Neural cell (in vitro differentiated cells): ENCODE measurements around the gene LCAT. TPM values are rescaled to one million over a fixed set of nuclear protein-coding genes. Genes with fewer than 3 reads are reported as not detected.

Experiments
- H2AFZ ChIP-seq: fragments of 200-600, 300-800 bp; sonication (generic), shearing (Covaris generic); 2 replicates; pipeline ENCODE4 v1.6.0; 2014; ENCODE audit warnings: low read depth, mild to moderate bottlenecking, antibody characterized with exemption, low read length, moderate library complexity
- H3F3A ChIP-seq: fragments of 200-600 bp; shearing (Covaris generic); 2 replicates; pipeline ENCODE4 v1.6.1; 2016; ENCODE audit warnings: mild to moderate bottlenecking, moderate library complexity, mixed read lengths, antibody characterized with exemption, low read length; ENCODE audit not compliant: insufficient read depth, poor library complexity, severe bottlenecking
- H3K27ac ChIP-seq: fragments of 200-600, 300-800 bp; sonication (generic), shearing (Covaris generic); 2 replicates; pipeline ENCODE4 v1.5.1; 2014; ENCODE audit warnings: mild to moderate bottlenecking, low read length, moderate library complexity
- H3K27me3 ChIP-seq: fragments of 300-800, 200-600 bp; sonication (generic), shearing (Covaris generic); 2 replicates; pipeline ENCODE4 v1.6.0; 2014; ENCODE audit warnings: mild to moderate bottlenecking, low read depth, low read length, moderate library complexity; ENCODE audit not compliant: insufficient read depth
- H3K36me3 ChIP-seq: fragments of 300-800, 200-600 bp; sonication (generic), shearing (Covaris generic); 2 replicates; pipeline ENCODE4 v1.5.1; 2014; ENCODE audit warnings: mild to moderate bottlenecking, antibody characterized with exemption, low read length, moderate library complexity; ENCODE audit not compliant: insufficient read depth
- H3K4me2 ChIP-seq: fragments of 300-800, 200-600 bp; sonication (generic), shearing (Covaris generic); 2 replicates; pipeline ENCODE4 v1.6.0; 2014; ENCODE audit warnings: mild to moderate bottlenecking, low read length
- H3K4me3 ChIP-seq: fragments of 300-800, 200-600 bp; sonication (generic), shearing (Covaris generic); 2 replicates; pipeline ENCODE4 v1.5.1; 2014; ENCODE audit warnings: mild to moderate bottlenecking, low read length, moderate library complexity
- H3K79me2 ChIP-seq: fragments of 200-600 bp; shearing (Covaris generic); replicated peaks from 2 replicates; pipeline ENCODE4 v1.6.0; 2014; ENCODE audit warnings: mild to moderate bottlenecking, low read length, moderate library complexity; ENCODE audit not compliant: insufficient read depth
- H3K9ac ChIP-seq: fragments of 300-800, 200-600 bp; sonication (generic), shearing (Covaris generic); 2 replicates; pipeline ENCODE4 v1.6.1; 2016; ENCODE audit warnings: mild to moderate bottlenecking, low read length, mixed read lengths
- H3K9me2 ChIP-seq: fragments of 200-600 bp; shearing (Covaris generic); 2 replicates; pipeline ENCODE4 v1.6.1; 2016; ENCODE audit warnings: mild to moderate bottlenecking, low read length, mixed read lengths; ENCODE audit not compliant: insufficient read depth
- H3K9me3 ChIP-seq: fragments of 200-600, 300-800 bp; sonication (generic), shearing (Covaris generic); 2 replicates; pipeline ENCODE4 v1.6.1; 2016; ENCODE audit warnings: mild to moderate bottlenecking, mixed run types, low read length, moderate library complexity, mixed read lengths
- H4K20me1 ChIP-seq: fragments of 200-600 bp; shearing (Covaris generic); 2 replicates; pipeline ENCODE4 v1.6.1; 2016; ENCODE audit warnings: mild to moderate bottlenecking, mixed run types; ENCODE audit not compliant: insufficient read depth
- EP300 ChIP-seq: fragments of 450-650 bp; conservative IDR thresholded peaks from 2 replicates; pipeline ENCODE4 v1.6.1; 2014; ENCODE audit warnings: antibody characterized with exemption, mild to moderate bottlenecking, moderate library complexity; ENCODE audit not compliant: poor library complexity, severe bottlenecking
- EZH2 ChIP-seq: fragments of 200-600, 300-800 bp; shearing (Covaris generic), sonication (generic); IDR thresholded peaks from 2 replicates; pipeline ENCODE4 v1.6.1; 2014; ENCODE audit warnings: antibody characterized with exemption, low read length, borderline replicate concordance, mild to moderate bottlenecking; ENCODE audit not compliant: insufficient read depth, poor library complexity, severe bottlenecking
- MXI1 ChIP-seq: fragments of 450-650 bp; conservative IDR thresholded peaks from 2 replicates; pipeline ENCODE4 v1.6.1; 2014; ENCODE audit warnings: antibody characterized with exemption, mild to moderate bottlenecking; ENCODE audit not compliant: poor library complexity, severe bottlenecking
- POLR2AphosphoS5 ChIP-seq: IDR thresholded peaks from 2 replicates; pipeline ENCODE4 v1.6.1; 2012
- RAD21 ChIP-seq: fragments of 450-650 bp; conservative IDR thresholded peaks from 2 replicates; pipeline ENCODE4 v1.6.1; 2014; ENCODE audit warnings: antibody characterized with exemption, mild to moderate bottlenecking, moderate library complexity
- SMC3 ChIP-seq: fragments of 450-650 bp; conservative IDR thresholded peaks from 2 replicates; pipeline ENCODE4 v1.6.1; 2014; ENCODE audit warnings: antibody characterized with exemption, mild to moderate bottlenecking, moderate library complexity; ENCODE audit not compliant: poor library complexity
- TAF1 ChIP-seq: IDR thresholded peaks from 2 replicates; pipeline ENCODE4 v1.6.1; 2012; ENCODE audit warnings: low read depth
- polyA plus RNA-seq: library from polyadenylated mRNA; depleted of rRNA; stranded (reverse); fragments of >200 nt; gene quantifications from 2 replicates; pipeline ENCODE4 v1.2.3, GENCODE V29; 2014
- TF ChIP-seq, protein P1 (sequence below): fragments of 450-650 bp; IDR thresholded peaks from 2 replicates; pipeline ENCODE4 v1.5.1; 2014; ENCODE audit warnings: antibody characterized with exemption, mild to moderate bottlenecking, moderate library complexity; ENCODE audit not compliant: poor library complexity, severe bottlenecking
- TF ChIP-seq, protein P2 (sequence below): IDR thresholded peaks from 2 replicates; pipeline ENCODE4 v1.6.1; 2012; ENCODE audit warnings: borderline replicate concordance

LCAT gene
- polyA plus RNA-seq, 1 donor from 2014 or later = 0.32 TPM

DNA sequence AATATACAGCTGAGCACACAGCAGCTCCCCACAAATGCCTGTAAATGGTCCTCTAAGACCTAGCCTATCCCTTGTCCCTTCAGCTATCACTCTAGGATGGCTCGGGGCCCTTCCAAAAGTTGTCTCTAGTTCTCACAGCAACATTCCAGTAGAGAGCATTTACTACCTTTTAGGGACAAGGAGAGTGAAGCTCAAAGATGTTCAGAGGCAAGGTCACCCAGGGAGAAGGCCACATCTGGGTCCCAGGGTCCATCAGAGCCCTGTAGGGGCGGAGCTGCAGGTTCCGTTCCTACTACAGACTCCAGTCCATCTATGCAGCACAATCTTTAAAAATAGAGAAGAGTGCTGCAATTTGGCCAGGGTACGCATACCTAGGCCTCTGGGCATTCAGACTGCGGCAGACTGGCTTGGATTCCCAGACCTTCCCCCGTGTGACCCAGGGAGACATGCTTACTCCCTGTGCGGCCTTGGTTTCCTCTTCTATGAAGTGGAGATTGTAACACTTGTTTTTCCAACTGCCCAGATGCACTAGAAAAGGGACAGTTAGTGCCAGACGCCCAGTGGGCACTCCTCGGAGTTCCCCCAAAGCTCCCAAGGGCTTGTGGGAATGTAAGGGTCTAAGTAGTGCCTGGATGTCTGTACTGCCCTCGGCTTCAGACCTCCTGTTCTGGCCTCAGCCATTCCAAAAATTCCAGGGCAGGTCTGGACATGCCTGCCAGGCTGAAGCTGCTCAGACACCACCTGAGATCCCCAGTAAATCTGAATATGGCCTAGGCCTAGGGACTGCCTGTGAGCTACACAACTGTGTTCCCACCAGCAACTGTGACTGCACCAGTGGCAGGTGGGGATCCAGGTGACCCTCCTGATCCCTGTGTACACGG is 22.0 kb upstream of the LCAT start:
- Histone ChIP-seq H3K27me3 (peaks cover 29% of the 10 kb centered on the region), H3F3A (no peaks in the 10 kb centered on the region), H3K9me3 (no peaks in the 10 kb centered on the region), H3K9ac (no peak overlapping the region), H3K36me3 (no peaks in the 10 kb centered on the region), H2AFZ (no peak overlapping the region), H3K4me3 (no peak overlapping the region), H4K20me1 (no peaks in the 10 kb centered on the region), H3K4me2 (no peak overlapping the region), H3K27ac (no peak overlapping the region), H3K9me2 (no peaks in the 10 kb centered on the region), H3K79me2 (no peaks in the 10 kb centered on the region)
- TF ChIP-seq, protein P1, sequence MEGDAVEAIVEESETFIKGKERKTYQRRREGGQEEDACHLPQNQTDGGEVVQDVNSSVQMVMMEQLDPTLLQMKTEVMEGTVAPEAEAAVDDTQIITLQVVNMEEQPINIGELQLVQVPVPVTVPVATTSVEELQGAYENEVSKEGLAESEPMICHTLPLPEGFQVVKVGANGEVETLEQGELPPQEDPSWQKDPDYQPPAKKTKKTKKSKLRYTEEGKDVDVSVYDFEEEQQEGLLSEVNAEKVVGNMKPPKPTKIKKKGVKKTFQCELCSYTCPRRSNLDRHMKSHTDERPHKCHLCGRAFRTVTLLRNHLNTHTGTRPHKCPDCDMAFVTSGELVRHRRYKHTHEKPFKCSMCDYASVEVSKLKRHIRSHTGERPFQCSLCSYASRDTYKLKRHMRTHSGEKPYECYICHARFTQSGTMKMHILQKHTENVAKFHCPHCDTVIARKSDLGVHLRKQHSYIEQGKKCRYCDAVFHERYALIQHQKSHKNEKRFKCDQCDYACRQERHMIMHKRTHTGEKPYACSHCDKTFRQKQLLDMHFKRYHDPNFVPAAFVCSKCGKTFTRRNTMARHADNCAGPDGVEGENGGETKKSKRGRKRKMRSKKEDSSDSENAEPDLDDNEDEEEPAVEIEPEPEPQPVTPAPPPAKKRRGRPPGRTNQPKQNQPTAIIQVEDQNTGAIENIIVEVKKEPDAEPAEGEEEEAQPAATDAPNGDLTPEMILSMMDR = no peak
- TF ChIP-seq, protein P2, sequence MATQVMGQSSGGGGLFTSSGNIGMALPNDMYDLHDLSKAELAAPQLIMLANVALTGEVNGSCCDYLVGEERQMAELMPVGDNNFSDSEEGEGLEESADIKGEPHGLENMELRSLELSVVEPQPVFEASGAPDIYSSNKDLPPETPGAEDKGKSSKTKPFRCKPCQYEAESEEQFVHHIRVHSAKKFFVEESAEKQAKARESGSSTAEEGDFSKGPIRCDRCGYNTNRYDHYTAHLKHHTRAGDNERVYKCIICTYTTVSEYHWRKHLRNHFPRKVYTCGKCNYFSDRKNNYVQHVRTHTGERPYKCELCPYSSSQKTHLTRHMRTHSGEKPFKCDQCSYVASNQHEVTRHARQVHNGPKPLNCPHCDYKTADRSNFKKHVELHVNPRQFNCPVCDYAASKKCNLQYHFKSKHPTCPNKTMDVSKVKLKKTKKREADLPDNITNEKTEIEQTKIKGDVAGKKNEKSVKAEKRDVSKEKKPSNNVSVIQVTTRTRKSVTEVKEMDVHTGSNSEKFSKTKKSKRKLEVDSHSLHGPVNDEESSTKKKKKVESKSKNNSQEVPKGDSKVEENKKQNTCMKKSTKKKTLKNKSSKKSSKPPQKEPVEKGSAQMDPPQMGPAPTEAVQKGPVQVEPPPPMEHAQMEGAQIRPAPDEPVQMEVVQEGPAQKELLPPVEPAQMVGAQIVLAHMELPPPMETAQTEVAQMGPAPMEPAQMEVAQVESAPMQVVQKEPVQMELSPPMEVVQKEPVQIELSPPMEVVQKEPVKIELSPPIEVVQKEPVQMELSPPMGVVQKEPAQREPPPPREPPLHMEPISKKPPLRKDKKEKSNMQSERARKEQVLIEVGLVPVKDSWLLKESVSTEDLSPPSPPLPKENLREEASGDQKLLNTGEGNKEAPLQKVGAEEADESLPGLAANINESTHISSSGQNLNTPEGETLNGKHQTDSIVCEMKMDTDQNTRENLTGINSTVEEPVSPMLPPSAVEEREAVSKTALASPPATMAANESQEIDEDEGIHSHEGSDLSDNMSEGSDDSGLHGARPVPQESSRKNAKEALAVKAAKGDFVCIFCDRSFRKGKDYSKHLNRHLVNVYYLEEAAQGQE = no peak
- TF ChIP-seq MXI1 (no peak), SMC3 (no peak), EZH2 (no peak), POLR2AphosphoS5 (no peak), RAD21 (no peak)

DNA sequence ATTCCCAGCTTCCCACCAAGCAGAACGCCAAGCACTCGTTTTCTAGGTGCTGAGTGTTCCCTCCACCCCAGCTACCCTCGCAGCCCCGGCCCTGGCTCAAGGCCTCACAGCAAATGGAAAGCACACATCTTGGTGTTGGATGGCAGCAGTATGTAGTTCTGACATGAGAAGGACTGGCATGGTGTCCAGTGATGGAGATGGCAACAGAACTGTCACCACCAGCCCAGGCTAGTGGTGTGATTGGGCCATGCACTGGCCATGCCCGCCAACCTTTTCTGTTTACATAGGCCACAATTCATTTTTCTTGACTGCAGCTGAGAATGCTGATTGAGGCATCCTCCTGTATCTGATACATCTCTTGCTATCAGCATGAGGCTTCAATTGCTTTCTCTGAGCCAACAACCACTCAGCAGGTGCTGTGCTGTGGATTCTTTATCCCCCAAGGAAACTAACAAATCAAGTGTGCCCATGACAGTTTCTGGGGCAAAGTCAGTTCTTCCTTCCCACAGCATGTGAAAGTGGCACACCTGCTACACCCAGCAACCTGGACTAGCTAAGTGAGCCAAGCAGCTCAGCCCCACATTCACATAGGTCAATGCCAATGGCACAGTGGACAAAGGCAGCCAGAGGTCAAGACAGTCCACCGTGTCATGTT is 20.7 kb upstream of the LCAT start:
- no peak overlapping the region for H3K4me2 ChIP-seq
- no peaks in the 10 kb centered on the region for H3K79me2 ChIP-seq
- no peak for TF ChIP-seq POLR2AphosphoS5
- no peak for TF ChIP-seq MXI1
- no peak for TF ChIP-seq EP300
- TF ChIP-seq, protein P2 = no peak
- TF ChIP-seq, protein P1 = no peak
- no peak for TF ChIP-seq RAD21
- no peak for TF ChIP-seq TAF1
- TF ChIP-seq EZH2 = no peak
- no peak for TF ChIP-seq SMC3
- no peak overlapping the region for H3K9ac ChIP-seq
- no peak overlapping the region for H2AFZ ChIP-seq
- H3K9me2 ChIP-seq = no peaks in the 10 kb centered on the region
- H4K20me1 ChIP-seq = no peaks in the 10 kb centered on the region
- H3K36me3 ChIP-seq = no peaks in the 10 kb centered on the region
- H3K27me3 ChIP-seq = peaks cover 27% of the 10 kb centered on the region
- H3K27ac ChIP-seq = no peak overlapping the region
- H3F3A ChIP-seq = no peaks in the 10 kb centered on the region
- H3K4me3 ChIP-seq = no peak overlapping the region
- H3K9me3 ChIP-seq = no peaks in the 10 kb centered on the region
